GM21786 (cell line): ENCODE measurements around the gene TNFRSF6B.
A peak's percentile ranks its signal among the peaks of the same experiment; 100 is the strongest.

Experiments used
- ATAC-seq: cut with Tn5 transposase; IDR thresholded peaks from one replicate; pipeline ENCODE4 v1.9.1; 2021; ENCODE audit not compliant: unreplicated experiment

Gene TNFRSF6B

DNA sequence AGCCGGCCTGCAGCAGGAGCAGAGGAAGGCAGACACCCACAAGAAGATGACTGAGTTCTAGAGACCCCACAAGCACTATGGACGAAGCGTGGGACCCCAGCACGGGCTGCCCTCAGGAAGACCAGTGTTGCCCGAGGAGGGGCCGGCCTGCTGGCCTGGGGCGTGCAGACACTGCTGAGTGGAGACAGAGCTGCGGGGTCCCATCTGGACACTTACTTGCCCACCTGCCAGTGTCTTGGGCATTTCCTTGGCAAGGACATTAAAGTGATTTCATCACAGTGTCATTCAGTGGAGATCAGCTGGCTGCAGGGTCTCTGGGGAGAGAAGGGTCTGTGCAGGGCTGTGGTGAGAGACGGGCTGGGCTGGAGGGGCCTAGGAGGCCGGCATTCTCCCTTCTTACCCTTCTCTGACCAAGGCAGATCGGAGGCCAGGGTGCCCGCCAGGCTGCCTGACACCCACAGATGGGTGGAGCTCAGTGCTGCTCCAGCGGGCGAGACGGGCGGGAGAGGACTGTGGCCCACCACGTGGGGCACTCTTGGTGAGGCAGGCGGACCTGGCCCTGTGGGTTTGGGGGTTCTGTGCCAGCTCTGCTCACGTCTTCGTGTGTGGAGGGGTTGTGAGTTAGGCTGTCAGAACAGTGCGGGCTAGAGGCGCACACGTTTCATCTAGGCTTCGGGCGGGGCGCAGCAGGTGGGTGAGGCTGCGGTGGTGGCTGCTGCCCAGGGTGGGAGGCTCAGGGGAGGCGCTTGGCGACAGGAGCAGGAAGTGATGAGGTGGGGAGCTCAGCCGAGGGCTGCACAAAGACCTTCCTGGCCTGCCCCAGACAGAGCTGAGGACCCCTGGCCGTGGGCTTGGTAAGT, 39.6 kb downstream of the TNFRSF6B start, which contains the start of gene LIME1:
Gene LIME1, plus strand, starts transcription at position 806 of the 860 bp plus-strand sequence. CDS start 886 bp downstream, outside the sequence.
- ATAC-seq, result no peak

DNA sequence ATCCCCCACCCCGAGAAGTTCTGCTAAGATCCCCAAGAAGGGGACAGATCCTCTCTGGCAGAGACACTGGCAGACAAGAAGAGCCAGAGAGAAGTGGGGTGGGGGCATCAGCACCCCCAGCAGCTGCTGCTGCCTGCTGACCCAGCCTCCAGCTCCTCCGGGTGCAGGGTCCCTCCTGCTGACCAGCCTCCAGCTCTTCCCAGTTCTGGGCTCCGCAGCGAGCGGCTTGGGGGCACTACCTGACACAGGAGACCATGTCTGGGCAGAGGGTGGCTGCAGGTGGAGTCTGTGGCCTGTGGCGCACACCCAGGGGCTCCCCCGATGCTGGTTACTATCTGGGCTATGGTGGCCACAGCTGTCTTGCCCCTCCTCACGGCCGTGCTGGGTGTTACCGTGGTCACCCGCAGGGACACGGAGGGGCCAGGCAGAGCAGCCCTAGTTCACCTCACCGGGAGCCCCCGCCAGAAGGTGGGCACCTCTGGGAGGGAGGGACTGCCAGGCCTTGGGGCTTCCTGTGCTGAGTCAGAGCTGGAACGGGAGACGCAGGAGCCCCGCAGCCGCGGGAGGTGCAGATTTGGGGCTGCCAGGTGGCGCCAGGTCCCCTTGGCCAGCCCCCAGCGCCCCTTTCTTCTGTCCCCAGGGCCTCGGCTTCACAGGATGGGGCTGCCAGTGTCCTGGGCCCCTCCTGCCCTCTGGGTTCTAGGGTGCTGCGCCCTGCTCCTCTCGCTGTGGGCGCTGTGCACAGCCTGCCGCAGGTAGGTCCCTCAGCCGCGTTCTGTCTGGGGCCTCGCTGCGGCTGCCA, 40.6 kb downstream of the TNFRSF6B start:
- ATAC-seq, result no peak

DNA sequence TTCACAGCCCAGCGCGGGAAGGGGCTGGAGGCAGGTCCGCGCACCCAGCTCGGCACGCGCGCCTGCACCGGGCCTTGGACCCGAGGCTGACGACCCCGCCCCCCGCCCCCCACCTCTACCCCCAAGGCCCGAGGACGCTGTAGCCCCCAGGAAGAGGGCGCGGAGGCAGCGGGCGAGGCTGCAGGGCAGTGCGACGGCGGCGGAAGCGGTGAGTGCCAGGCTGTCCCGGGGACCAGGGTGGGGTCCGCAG, 41.2 kb downstream of the TNFRSF6B start:
- ATAC-seq, result no peak

DNA sequence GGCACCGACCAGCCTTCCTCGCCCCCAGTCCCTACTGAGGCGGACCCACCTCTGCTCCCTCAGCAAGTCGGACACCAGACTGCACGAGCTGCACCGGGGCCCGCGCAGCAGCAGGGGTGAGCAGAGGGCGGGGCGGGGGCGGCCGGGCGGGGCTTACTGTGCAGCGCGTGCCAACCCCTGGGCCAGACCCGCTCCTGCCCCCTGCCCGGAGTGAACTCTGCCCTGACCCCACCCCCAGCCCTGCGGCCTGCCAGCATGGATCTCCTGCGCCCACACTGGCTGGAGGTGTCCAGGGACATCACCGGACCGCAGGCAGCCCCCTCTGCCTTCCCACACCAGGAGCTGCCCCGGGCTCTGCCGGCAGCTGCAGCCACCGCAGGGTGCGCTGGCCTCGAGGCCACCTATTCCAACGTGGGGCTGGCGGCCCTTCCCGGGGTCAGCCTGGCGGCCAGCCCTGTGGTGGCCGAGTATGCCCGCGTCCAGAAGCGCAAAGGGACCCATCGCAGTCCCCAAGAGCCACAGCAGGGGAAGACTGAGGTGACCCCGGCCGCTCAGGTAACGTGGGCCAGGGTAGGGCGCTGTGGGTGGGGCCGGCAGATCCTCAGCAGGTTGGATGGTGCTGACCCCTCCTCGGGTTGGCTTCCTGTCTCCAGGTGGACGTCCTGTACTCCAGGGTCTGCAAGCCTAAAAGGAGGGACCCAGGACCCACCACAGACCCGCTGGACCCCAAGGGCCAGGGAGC, 41.7 kb downstream of the TNFRSF6B start:
- ATAC-seq, result no peak

DNA sequence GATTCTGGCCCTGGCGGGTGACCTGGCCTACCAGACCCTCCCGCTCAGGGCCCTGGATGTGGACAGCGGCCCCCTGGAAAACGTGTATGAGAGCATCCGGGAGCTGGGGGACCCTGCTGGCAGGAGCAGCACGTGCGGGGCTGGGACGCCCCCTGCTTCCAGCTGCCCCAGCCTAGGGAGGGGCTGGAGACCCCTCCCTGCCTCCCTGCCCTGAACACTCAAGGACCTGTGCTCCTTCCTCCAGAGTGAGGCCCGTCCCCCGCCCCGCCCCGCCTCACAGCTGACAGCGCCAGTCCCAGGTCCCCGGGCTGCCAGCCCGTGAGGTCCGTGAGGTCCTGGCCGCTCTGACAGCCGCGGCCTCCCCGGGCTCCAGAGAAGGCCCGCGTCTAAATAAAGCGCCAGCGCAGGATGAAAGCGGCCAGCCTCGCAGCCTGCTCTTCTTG, 42.3 kb downstream of the TNFRSF6B start:
- no peak for ATAC-seq

DNA sequence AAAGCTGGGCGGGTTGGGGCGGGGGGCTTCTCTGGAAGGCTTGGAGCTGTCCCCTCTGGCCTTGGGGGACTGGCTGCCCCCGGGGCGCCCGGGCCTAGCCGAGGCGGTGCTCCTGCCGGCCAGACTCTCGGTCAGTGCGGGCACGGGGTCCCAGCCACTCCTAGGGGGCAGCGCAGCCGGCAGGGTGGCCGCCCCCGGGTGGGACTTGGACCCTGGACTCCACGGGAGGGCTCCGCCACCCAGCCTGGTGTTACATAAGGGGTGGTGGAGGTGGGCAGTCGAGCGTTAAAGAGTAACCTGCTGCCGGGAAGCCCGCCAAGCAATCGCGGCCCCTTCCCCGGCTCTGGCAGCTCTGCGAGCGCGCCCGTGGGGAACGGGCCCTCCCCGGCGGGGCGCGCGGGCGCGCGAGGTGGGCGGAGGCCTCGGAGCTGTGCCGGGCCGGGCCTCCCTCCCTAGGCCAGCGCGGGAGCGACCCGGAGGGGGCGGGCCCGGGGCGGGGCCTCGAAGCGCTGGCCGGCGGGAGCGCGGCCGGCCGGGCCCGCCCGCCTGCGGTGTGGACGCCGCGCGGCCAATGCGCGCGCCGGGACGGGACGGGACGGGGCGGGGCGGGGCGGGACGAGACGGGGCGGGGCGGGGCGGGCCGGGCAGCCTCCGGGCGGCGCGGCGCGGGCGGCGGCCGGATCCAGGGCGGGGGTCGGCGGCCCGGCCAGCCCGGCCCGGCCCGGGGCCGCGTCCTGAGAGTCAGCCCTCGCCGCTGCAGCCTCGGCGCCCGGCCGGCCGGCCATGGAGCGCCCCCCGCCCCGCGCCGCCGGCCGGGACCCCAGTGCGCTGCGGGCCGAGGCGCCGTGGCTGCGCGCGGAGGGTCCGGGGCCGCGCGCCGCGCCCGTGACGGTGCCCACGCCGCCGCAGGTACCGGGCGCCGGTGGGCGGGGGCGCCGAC, 42.9 kb downstream of the TNFRSF6B start, which contains the start of gene SLC2A4RG:
Gene SLC2A4RG, plus strand, starts transcription at position 647 of the 940 bp plus-strand sequence. Its CDS starts 137 bp downstream, at position 784.
- ATAC-seq, result peak; percentile 22

DNA sequence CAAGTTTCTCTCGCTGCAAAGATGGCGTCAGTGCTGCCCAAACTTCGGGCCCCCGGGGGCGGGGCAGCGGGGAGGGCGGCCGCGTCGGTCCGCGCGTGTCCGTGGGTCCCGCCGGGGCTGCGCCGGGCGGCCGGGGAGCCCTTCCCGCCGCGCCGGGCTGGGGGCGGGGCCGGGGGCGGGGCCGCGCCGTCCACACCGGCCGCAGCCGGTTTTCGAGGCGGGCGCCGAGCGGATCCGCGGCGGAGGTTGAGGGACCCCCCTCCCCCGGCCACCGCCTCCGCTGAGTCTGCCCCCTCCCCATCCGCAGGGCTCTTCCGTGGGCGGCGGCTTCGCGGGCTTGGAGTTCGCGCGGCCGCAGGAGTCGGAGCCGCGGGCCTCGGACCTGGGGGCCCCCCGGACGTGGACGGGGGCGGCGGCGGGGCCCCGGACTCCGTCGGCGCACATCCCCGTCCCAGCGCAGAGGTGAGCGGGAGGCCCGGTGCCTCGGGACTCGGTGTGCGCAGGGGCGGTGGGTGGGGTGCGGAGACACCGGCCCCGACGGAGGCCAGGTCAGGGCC, 43.7 kb downstream of the TNFRSF6B start:
- no peak for ATAC-seq

DNA sequence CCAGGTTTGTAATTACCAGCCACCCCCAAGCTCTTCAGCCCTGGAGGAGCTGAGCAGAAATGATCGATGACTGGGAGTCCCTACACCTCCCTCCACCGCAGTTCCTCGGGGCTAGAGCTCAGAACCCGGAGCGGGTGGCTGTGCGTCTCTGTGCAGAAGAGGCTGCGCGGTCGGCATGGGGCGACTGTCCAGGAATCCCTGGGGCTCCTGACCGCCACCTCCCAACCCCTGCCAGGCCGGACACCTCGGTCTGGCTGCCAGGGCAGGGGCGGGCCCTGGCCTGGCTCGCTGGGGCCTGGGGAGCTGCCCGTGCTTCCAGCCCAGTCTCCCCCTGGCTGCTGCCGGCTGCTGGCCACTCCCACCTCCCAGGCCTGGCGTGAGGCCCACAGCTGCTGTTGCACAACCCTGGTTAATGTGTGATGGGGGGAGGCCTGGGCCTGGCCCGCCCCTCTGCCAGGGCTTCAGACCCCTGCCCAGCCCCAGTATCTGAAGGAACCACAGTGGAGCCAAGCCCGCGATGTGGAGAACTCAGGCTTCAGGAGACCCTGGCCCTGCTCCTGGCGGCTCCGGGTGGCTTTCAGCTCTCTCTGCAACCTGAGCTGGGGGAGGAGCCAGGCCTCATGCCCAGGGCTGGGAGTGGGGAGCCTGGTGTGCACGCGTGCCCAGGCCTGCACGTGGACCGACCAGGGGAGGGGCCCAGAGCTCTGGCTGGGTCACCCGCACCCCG, 44.3 kb downstream of the TNFRSF6B start:
- no peak for ATAC-seq

DNA sequence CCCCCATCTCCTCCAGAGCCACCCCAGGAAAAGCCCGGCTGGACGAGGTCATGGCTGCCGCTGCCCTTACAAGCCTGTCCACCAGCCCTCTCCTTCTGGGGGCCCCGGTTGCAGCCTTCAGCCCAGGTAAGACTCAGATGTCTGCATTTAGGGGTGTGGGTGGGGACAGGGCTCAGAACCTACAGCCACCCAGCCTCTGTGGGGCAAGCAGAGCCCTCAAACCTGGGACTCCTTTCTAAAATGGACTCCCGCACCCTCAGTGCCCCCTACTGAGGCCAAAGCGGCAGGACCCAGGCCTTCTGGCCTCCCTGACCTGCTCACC, 44.9 kb downstream of the TNFRSF6B start:
- no peak for ATAC-seq

DNA sequence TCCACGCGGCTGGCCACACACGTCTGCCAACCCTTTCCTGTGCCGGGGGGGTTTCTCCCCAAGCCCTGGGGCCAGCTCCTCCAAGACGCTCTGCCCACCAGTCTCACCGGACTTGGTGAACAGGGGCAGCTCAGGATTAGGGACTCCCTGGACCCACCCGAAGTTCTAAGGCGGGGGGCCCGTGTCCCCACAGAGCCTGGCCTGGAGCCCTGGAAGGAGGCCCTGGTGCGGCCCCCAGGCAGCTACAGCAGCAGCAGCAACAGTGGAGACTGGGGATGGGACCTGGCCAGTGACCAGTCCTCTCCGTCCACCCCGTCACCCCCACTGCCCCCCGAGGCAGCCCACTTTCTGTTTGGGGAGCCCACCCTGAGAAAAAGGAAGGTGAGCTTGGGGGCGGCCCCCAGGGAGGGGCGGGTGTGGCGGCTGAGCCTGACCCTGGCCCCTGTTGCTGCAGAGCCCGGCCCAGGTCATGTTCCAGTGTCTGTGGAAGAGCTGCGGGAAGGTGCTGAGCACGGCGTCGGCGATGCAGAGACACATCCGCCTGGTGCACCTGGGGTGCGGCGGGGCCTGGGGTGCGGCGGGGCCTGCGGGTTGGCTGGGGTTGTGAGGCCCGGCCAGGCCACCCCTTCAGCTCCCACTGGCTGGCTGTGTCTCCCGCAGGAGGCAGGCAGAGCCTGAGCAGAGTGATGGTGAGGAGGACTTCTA, 45.4 kb downstream of the TNFRSF6B start:
- ATAC-seq, result no peak

DNA sequence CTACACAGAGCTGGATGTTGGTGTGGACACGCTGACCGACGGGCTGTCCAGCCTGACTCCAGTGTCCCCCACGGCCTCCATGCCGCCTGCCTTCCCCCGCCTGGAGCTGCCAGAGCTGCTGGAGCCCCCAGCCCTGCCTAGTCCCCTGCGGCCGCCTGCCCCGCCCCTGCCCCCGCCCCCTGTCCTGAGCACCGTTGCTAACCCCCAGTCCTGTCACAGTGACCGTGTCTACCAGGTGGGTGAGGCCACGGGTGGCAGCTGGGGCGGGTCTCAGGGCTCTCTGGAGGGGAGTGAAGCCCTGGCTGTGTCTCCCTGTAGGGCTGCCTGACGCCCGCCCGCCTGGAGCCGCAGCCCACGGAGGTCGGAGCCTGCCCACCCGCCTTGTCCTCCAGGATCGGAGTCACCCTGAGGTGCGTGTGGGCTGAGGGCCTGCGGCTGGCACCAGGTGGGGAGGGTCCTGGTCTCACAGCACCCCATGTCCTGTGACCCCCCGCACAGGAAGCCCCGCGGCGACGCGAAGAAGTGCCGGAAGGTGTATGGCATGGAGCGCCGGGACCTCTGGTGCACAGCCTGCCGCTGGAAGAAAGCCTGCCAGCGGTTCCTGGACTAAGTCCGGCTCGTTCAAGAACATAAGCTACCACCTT, 46.1 kb downstream of the TNFRSF6B start:
- ATAC-seq, result no peak

DNA sequence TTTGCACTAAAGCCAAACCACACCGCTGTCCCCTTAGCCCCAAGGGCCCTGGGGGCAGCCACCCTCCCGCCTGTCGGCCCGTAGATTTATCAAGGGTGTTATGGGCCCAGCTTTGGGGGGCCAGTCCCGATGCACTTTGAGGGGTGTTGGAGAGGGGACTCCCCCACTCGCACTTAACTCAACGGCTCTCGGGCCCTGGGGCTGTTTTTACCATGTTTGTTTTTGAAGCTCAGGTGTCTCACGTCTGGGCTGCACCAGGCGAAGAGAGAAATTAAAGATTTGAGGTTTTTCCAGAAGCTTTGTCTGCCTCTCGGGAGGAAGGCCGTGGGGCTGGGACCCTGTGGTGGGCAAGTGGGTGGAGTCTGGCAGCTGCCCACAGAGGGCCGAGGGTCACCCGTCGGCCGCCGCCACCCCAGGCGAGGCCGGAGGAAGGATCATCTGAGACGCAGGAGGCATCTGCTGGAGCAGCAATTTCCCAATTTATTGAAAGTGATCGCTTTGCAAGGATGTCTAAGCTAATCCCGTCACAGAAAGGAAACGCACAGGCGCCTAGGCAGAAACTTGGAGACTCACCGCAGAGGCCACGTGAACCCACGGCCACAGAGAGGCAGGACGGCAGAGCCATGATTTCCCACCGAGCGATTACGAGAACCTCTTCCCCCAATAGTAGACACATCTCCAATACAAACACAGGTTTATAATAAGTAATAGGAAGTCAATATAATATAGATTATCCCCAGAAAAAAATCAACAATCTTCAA, 46.9 kb downstream of the TNFRSF6B start:
- no peak for ATAC-seq

DNA sequence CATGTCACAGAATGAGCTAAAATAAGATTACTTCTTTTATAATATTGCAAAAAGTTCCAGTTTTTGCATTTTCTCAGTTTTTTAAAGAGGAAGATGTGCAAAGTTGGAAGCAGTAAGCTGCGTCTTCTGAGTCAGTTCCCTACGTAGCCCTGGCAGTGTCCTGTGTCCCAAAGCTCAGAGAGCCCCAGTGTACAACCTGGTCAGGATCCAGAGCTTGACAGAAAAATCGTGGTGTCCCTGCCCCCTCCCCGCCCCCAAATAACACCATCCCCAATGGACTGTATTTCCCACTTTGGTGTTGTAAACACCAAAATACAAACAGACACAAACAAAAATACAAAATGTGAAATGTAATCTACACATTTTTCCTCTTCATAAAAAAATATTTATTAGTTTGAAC, 47.7 kb downstream of the TNFRSF6B start:
- ATAC-seq, result no peak

DNA sequence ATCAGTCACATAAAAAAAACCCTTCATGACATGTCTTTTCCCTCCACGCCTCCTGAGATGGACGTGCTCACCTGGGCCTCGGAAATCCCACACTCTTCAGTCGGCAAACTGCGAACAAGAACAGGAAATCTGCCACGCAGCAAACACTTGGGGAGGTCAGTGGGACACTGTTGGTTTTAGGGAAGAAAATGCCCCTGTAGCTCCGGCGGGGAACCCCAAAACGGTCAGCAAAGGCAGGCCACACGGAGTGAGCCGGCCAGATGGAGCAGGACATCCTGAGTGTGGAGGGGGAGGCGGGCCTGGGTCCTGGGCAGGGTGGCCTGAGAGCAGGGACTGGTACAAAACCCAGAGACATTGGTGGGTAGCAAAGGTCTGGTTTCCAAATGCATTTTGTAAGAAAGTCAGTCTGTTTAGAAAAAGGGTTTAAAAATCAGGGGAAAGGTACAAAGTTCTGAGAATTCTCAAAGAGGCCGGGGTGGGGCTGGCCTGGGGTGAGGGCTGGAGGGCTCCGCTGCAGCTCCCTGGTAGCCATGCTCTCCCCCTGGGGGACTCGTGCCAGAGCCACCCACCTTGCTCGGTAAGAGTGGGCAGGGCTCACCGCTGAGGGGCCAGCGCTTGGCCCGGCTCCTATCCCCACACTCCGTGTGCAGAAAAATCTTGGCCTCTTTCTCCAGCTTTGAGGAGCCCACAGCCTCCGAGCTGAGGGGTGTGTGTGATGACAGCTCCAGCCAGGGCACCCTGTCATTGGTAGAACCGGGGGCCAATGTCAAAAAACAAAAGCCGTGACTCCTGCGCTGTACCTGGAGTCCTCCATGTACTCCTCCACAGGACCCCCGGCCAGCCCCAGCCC, 48.3 kb downstream of the TNFRSF6B start:
- ATAC-seq, result no peak

DNA sequence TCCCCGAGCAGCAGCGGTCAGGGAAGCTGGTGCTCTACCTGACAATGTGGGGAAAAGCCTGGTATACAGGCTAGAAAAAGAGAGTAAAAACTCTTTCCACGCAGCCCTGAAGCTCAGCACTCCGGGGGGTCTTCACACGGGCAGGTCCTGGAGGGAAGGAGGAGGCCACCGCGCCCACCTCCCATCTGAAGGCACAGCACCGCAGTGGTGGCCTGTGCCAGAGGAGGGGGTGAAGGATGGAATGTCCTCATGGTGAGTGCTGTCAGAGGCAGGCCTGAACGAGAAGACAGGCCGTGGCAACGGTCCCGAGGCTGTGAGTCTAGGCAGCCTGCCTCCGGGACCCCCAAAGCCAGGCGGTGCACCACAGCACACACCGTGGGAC, 49.0 kb downstream of the TNFRSF6B start:
- ATAC-seq, result no peak

DNA sequence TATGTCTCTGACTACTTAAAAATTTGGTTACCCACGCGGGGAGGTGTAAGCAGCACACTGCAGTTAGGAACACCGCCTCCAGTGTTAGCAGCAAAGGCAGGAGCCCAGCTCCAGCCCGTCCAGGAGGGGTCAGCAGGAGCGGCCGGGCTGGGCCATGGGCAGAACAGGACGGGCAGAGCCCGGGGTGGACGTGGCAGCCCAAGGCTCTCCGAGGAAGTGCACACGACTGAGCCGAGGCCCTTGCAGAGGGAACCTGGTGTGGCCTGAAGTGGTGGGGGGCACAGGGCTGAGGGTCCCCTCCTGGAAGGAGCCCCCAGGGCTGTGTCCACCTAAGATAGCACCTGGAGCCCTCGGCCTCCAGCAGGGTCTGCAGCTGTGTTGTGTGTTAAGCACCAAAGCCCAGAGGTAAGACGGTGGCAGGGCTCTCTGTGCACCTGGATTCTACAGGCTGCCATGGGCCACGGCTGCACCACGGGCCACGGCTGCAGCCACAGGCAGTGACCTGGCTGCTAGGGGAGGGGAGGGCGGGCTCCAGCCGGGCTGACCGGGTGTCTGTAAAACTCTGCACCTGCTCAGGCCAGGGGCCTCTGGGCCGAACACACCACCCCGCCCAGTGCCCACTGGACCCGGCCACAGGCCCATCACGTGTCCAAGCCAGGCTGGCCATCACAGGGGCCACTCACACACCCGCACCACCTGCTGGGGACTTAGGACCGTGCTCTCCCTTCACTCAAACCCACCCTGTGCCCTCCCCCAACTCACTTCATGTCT, 49.7 kb downstream of the TNFRSF6B start:
- ATAC-seq, result no peak
